Hepatocyte (in vitro differentiated cells): ENCODE data around the gene GRAPL. TPM values are rescaled to one million over a fixed set of nuclear protein-coding genes. Genes with fewer than 3 reads are reported as not detected.
"Not testable (repeated sequence)": the region's sequence is repeated elsewhere in the genome, so short reads cannot be mapped to it uniquely, and the experiment has no call there.

ENCODE experiments used
- DNase-seq: peaks from one replicate; pipeline ENCODE4 v3.0.0-alpha.2; 2016; ENCODE audit warnings: low spot score
- H2AFZ ChIP-seq: fragments of 200-600 bp; sonication (generic); 2 replicates; pipeline ENCODE4 v1.6.0; 2016; ENCODE audit warnings: antibody characterized with exemption, mild to moderate bottlenecking
- H3K27ac ChIP-seq: fragments of 200-600 bp; sonication (generic); 2 replicates; pipeline ENCODE4 v1.5.1; 2016; ENCODE audit warnings: mild to moderate bottlenecking
- H3K27me3 ChIP-seq: fragments of 200-600 bp; sonication (generic); 2 replicates; pipeline ENCODE4 v1.6.1; 2016
- H3K36me3 ChIP-seq: fragments of 200-600 bp; sonication (generic); replicated peaks from 2 replicates; pipeline ENCODE4 v1.5.1; 2016; ENCODE audit warnings: low read depth; ENCODE audit not compliant: insufficient read depth
- H3K4me1 ChIP-seq: fragments of 200-600 bp; sonication (generic); 2 replicates; pipeline ENCODE4 v1.5.1; 2016; ENCODE audit warnings: mild to moderate bottlenecking, moderate library complexity; ENCODE audit not compliant: insufficient read depth
- H3K4me2 ChIP-seq: fragments of 200-600 bp; sonication (generic); 2 replicates; pipeline ENCODE4 v1.6.0; 2016
- H3K4me3 ChIP-seq: fragments of 200-600 bp; sonication (generic); 2 replicates; pipeline ENCODE4 v1.5.1; 2016; ENCODE audit warnings: mild to moderate bottlenecking
- H3K79me2 ChIP-seq: fragments of 200-600 bp; sonication (generic); 2 replicates; pipeline ENCODE4 v1.6.0; 2017; ENCODE audit warnings: mild to moderate bottlenecking
- H3K9me2 ChIP-seq: fragments of 200-600 bp; sonication (generic); replicated peaks from 2 replicates; pipeline ENCODE4 v1.6.0; 2017; ENCODE audit warnings: mild to moderate bottlenecking; ENCODE audit not compliant: insufficient read depth
- H3K9me3 ChIP-seq: fragments of 200-600 bp; sonication (generic); 2 replicates; pipeline ENCODE4 v1.5.1; 2016; ENCODE audit warnings: low read depth, mild to moderate bottlenecking
- H4K20me1 ChIP-seq: fragments of 200-600 bp; sonication (generic); 2 replicates; pipeline ENCODE4 v1.6.0; 2016; ENCODE audit warnings: mild to moderate bottlenecking; ENCODE audit not compliant: insufficient read depth, poor library complexity, severe bottlenecking
- WGBS: methylation state at CpG from one replicate; pipeline ENCODE4 v1.1.6; 2016; ENCODE audit warnings: low lambda C conversion rate; ENCODE audit errors: missing lambda C conversion rate; 5-methylcytosine and 5-hydroxymethylcytosine counted together
- polyA plus RNA-seq: library from polyadenylated mRNA; unstranded; fragments of >200 nt; fragmentation: Nextera tagmentation; extraction: Ambion mirVana; gene quantifications from 2 replicates; pipeline ENCODE4 v1.2.1, GENCODE V29; 2016
- total RNA-seq: library from RNA; depleted of rRNA; stranded (reverse); fragments of >200 nt; gene quantifications from 2 replicates; pipeline ENCODE4 v1.2.3, GENCODE V29; 2014
- TF ChIP-seq, protein P1 (sequence below): fragments of 200-600 bp; sonication (generic); IDR thresholded peaks from 2 replicates; pipeline ENCODE4 v1.5.1; 2016; ENCODE audit warnings: antibody characterized with exemption, mild to moderate bottlenecking; ENCODE audit not compliant: poor library complexity

Gene GRAPL
- total and polyA plus RNA-seq, 2 experiments from 2014 or later: not detected

- DNase-seq, H3K27ac ChIP-seq, H2AFZ ChIP-seq, H3K27me3 ChIP-seq, H4K20me1 ChIP-seq, H3K79me2 ChIP-seq, H3K4me3 ChIP-seq, H3K36me3 ChIP-seq, H3K4me1 ChIP-seq, H3K9me2 ChIP-seq, H3K9me3 ChIP-seq, H3K4me2 ChIP-seq: not testable (repeated sequence)
- TF ChIP-seq, protein P1, sequence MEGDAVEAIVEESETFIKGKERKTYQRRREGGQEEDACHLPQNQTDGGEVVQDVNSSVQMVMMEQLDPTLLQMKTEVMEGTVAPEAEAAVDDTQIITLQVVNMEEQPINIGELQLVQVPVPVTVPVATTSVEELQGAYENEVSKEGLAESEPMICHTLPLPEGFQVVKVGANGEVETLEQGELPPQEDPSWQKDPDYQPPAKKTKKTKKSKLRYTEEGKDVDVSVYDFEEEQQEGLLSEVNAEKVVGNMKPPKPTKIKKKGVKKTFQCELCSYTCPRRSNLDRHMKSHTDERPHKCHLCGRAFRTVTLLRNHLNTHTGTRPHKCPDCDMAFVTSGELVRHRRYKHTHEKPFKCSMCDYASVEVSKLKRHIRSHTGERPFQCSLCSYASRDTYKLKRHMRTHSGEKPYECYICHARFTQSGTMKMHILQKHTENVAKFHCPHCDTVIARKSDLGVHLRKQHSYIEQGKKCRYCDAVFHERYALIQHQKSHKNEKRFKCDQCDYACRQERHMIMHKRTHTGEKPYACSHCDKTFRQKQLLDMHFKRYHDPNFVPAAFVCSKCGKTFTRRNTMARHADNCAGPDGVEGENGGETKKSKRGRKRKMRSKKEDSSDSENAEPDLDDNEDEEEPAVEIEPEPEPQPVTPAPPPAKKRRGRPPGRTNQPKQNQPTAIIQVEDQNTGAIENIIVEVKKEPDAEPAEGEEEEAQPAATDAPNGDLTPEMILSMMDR: peak; percentile 32
- no CpG with 5 or more reads among the region's 4 CpGs for WGBS
Measured at GRCh38 chr17:19142419-19142818, 15.0 kb downstream of the GRAPL start.

- not testable (repeated sequence) for H3K27ac ChIP-seq, H3K4me2 ChIP-seq, H2AFZ ChIP-seq, H3K4me3 ChIP-seq, H3K27me3 ChIP-seq, H3K79me2 ChIP-seq, DNase-seq, H3K9me2 ChIP-seq, H4K20me1 ChIP-seq, H3K36me3 ChIP-seq, H3K4me1 ChIP-seq, H3K9me3 ChIP-seq
- 100% methylated on average over 1 of the region's 5 CpGs for WGBS
Measured at GRCh38 chr17:19143097-19143777, 15.8 kb downstream of the GRAPL start.

DNA sequence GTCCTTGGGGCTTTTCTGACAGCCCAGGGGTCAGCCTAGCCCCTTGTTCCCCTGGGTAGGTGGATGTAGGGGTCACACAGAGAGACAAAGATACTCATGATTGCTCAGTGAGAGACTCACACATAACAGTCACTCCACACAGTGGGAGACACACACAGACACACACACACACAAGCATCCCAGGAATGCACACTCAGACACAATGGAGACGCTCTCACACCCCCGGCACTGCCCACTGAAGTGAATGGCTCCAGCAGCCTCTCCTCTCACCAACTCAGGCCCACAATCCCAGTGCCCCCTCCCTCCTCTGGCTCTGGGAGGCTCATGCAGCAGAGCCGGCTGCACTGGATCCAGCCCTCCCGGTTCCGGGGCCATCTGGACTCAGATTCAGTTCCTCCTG, 17.0 kb downstream of the GRAPL start:
- H3K4me2 ChIP-seq, H3K4me1 ChIP-seq, H3K27ac ChIP-seq, H3K79me2 ChIP-seq, H3K36me3 ChIP-seq, DNase-seq, H2AFZ ChIP-seq, H3K27me3 ChIP-seq, H3K9me2 ChIP-seq, H4K20me1 ChIP-seq, H3K9me3 ChIP-seq, H3K4me3 ChIP-seq: not testable (repeated sequence)
- WGBS: 40% methylated on average over 1 of the region's 5 CpGs

DNA sequence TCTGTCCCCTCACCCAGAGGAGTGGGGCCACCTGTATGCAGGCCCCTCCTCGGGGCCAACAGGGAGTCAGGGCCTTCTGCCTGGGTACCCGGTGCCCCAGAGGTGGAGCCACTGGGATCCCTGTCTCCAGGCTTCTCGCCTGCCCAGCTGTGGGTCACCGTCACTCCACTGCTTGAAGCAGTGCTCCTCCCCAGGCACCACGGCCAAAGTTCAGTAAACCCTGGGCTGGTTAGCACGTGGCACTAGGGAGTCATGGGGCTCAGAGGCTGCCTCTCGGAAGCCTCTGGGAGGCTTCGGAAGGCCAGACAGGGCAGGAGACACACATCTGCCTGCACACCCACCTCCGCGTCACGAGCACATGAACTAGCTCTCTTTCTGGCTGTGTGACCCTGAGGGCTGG, 18.1 kb downstream of the GRAPL start:
- H3K9me3 ChIP-seq, H3K36me3 ChIP-seq, H2AFZ ChIP-seq, H3K27me3 ChIP-seq, H3K27ac ChIP-seq, H3K79me2 ChIP-seq, H3K4me1 ChIP-seq, H3K4me3 ChIP-seq, H4K20me1 ChIP-seq, DNase-seq, H3K4me2 ChIP-seq, H3K9me2 ChIP-seq: not testable (repeated sequence)
- WGBS: no CpG with 5 or more reads among the region's 11 CpGs

- not testable (repeated sequence) for H3K9me3 ChIP-seq, H3K4me1 ChIP-seq, H3K4me2 ChIP-seq, H3K9me2 ChIP-seq, DNase-seq, H3K4me3 ChIP-seq, H3K36me3 ChIP-seq, H3K27me3 ChIP-seq, H3K27ac ChIP-seq, H2AFZ ChIP-seq, H3K79me2 ChIP-seq, H4K20me1 ChIP-seq
- no CpG with 5 or more reads among the region's 9 CpGs for WGBS
Measured at GRCh38 chr17:19150678-19151615, 23.6 kb downstream of the GRAPL start.

DNA sequence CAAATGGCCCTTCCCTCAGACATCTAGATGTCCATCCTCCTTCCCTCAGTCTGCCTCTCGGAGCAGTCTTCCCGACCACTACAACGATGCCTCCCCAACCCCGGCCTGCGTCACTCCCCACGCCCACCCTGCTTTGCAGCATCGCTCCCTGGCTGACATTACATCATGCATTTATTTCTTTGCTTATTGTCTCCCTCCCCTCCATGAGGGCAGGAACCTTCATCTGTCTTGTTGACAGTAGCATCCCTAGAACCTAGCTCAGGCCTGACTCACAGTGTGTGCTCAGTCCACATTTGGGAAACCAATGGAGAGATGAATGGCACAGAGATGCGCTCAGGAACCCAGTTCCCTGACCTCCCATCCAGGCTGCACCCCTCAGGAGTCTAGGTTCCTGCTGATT, 30.2 kb downstream of the GRAPL start:
- DNase-seq, H3K4me1 ChIP-seq, H3K79me2 ChIP-seq, H3K9me2 ChIP-seq, H4K20me1 ChIP-seq, H3K27me3 ChIP-seq, H3K4me2 ChIP-seq, H3K36me3 ChIP-seq, H3K9me3 ChIP-seq, H2AFZ ChIP-seq, H3K4me3 ChIP-seq, H3K27ac ChIP-seq: not testable (repeated sequence)
- whole genome bisulfite sequencing: no CpG with 5 or more reads among the region's 8 CpGs

DNA sequence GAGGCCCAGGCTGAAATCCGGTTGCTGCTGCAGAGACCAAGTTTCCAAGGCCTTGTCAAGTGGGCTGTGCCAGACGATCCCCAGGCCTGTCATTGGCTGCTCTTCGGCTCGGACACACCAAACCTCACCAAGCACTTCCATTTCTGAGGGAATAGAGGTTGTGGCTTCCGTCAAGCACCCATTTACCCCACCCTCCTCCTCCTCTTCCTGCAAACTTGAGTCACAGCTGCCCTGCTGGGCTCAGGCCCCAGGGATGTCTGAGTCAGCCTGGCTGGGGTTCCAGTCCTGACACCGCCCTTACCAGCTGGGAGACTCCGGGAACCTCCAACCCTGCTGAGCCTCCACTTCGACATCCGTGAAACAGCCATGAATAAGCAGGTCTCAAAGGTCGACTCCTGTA, 31.1 kb downstream of the GRAPL start:
- not testable (repeated sequence) for H2AFZ ChIP-seq, H3K27ac ChIP-seq, H3K4me1 ChIP-seq, H3K79me2 ChIP-seq, DNase-seq, H3K36me3 ChIP-seq, H3K4me3 ChIP-seq, H3K9me2 ChIP-seq, H3K9me3 ChIP-seq, H4K20me1 ChIP-seq, H3K27me3 ChIP-seq, H3K4me2 ChIP-seq
- no CpG with 5 or more reads among the region's 10 CpGs for WGBS

DNA sequence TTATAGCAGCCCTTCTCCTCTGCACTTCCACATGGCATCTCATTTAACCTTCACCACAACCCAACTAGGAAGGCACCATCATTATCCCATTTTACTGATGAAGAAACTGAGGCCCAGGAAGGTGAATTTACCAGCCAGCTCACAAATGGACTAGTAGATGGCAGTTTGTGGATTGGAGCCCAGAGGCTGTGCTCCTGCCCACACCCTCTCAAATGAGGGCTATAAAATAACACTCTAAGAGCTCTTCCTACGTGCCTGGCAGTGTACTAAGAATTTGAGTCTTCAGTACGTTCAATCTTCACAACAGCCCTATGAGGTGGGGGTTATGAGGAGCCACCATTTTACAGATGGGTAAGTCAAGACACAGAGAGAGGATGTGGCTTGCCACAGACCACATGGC, 31.5 kb downstream of the GRAPL start:
- H3K4me1 ChIP-seq, DNase-seq: not testable (repeated sequence)
- WGBS: no CpG with 5 or more reads among the region's 2 CpGs

More for the DNA sequence above, 31.5 kb downstream of the GRAPL start:
- H3K4me2 ChIP-seq, H3K79me2 ChIP-seq, H3K4me3 ChIP-seq, H3K27ac ChIP-seq, H3K9me2 ChIP-seq, H2AFZ ChIP-seq, H3K9me3 ChIP-seq, H3K27me3 ChIP-seq, H3K36me3 ChIP-seq, H4K20me1 ChIP-seq: not testable (repeated sequence)
